Heart right ventricle (tissue), 16 donors: Measurements from ENCODE around the gene PUDP. TPM values are rescaled to one million over a fixed set of nuclear protein-coding genes. Genes with fewer than 3 reads are reported as not detected.
A peak's percentile ranks its signal among the peaks of the same experiment; 100 is the strongest.

Source experiments
- ATAC-seq, 8 donors: fragments of 200-7000 bp; cut with Tn5 transposase; one replicate each; pipeline ENCODE4 v1.9.1; 2020; ENCODE audit warnings: mild to moderate bottlenecking in 8 of 8, moderate library complexity in 8 of 8, moderate number of reproducible peaks in 1 of 8
- DNase-seq, 2 donors: peaks; one replicate each; pipeline ENCODE4 v3.0.0-alpha.2; 2020
- H3K27ac ChIP-seq, 10 donors: fragments of 200-600 bp; sonication (generic) in 2 of 10; one replicate each; pipeline versions ENCODE4 v1.5.0 to v1.8.0; 2020 to 2022; ENCODE audit warnings: mild to moderate bottlenecking in 3 of 10
- H3K27me3 ChIP-seq, 7 donors: fragments of 200-600 bp; one replicate each; pipeline ENCODE4 v1.8.0; 2021 to 2022; ENCODE audit warnings: mild to moderate bottlenecking in 2 of 7
- H3K36me3 ChIP-seq, 9 donors: fragments of 200-600 bp; sonication (generic) in 1 of 9; one replicate each; pipeline versions ENCODE4 v1.5.0 to v1.8.0; 2020 to 2022; ENCODE audit warnings: mild to moderate bottlenecking in 2 of 9
- H3K4me1 ChIP-seq, 9 donors: fragments of 200-600 bp; sonication (generic) in 1 of 9; one replicate each; pipeline versions ENCODE4 v1.5.0 to v1.8.0; 2020 to 2022; ENCODE audit warnings: mild to moderate bottlenecking in 4 of 9
- H3K4me3 ChIP-seq, 10 donors: fragments of 200-600 bp; sonication (generic) in 2 of 10; one replicate each; pipeline versions ENCODE4 v1.5.0 to v1.8.0; 2020 to 2022; ENCODE audit warnings: mild to moderate bottlenecking in 7 of 10, moderate library complexity in 2 of 10
- H3K9me3 ChIP-seq, 11 donors: fragments of 200-600 bp in 10 of 11; sonication (generic) in 2 of 11; one replicate each; pipeline versions ENCODE4 v1.5.0 to v1.8.0; 2013 to 2022; ENCODE audit warnings: mild to moderate bottlenecking in 2 of 11, control low read depth in 1 of 11, moderate library complexity in 1 of 11
- WGBS, 2 donors: extraction: QIAGEN DNeasy Blood & Tissue Kit; methylation state at CpG; one replicate each; pipeline ENCODE4 v1.1.7; 2013; ENCODE audit warnings: inconsistent platforms in 1 of 2; 5-methylcytosine and 5-hydroxymethylcytosine counted together
- intact Hi-C, 10 donors: fragments of 100-400 bp; cut with DNase I; formaldehyde crosslinking; loops; one replicate each; pipeline versions ENCODE4 v1.11.1 to v1.14.2; 2022
- polyA plus RNA-seq, 2 donors: library from polyadenylated mRNA; stranded (reverse); fragments of 200-250 nt; gene quantifications; one replicate each; pipeline ENCODE4 v1.2.3, GENCODE V29; 2013
- total RNA-seq, 10 donors: library from RNA; stranded (reverse); fragmentation: NEBNext Ultra II Directional in 3 of 10; extraction: Animal tissue kit (Norgen Biotek cat#: 25700) in 3 of 10; gene quantifications; one replicate each; pipeline versions ENCODE4 v1.2.1 to v1.2.4, GENCODE V29; 2021 to 2023
- TF ChIP-seq, protein P1 (sequence below), 9 donors: fragments of 200-600 bp; sonication (generic) in 2 of 9; IDR thresholded peaks; one replicate each; pipeline versions ENCODE4 v1.5.0 to v1.8.0; 2021 to 2022; ENCODE audit warnings: antibody characterized with exemption in 9 of 9, mild to moderate bottlenecking in 5 of 9, moderate library complexity in 1 of 9
- donor health status: Arrhythmogenic right ventricular cardiomyopathy.
- donor health status: ischemic (EF 13 %, LVEDD 7.1; RV severe dilation, severe dysfunction).
- donor health status: healthy with polysubstance abuse.
- donor health status: DM: no; HTN: yes; CAD: no.
- donor health status: DM: no; HTN: no; CAD: no.
- donor health status: ischemic (EF 25% LVEDD 6.9; RV normal size, moderate dysfunction).
- donor health status: ischemic (EF 25% LVEDD 5.7; RV mildly dilated, moderate dysfunction).
- donor health status: healthy.
- donor health status: DM: yes; HTN: yes; CAD: no.
- donor health status: Ischemic cardiomyopathy.
- donor health status: ischemic (EF 35%, LVEDD 5.7; RV mildly dilated, moderate dysfunction).
- donor health status: nonischemic (EF 11% LVEDD 7.7; RV severe dilation, severe dysfunction).
- donor health status: DM: yes; HTN: yes; CAD: no.
- donor health status: PGD.
- donor health status: ischemic (EF 29% LVEDD 5.4; RV normal size, mild dysfunction).
- donor health status: nonischemic (EF 23%, LVEDD 6.1; RV moderate dilation, normal function).

PUDP gene
- total and polyA plus RNA-seq, 12 donors = 9.1 to 27.0 (median 21.0) TPM

DNA sequence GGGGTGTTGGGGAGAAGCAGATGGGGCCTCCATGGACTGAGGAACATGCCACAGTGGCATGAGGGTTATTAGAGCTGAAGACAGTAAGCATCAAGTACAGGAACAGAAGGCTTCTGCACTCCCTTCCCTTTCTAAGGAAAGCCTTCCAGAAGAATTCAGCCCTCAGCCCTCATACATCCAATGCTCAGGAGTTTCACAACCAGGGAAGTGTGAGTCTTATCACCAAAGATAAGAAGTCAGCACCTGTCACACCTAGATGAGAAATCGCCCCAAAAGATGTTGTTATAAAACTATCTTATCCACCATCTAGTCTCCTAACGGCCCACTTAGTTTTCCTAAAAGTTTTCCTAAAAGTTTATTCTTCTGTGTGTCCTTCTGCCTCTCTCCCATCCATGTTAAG is 78.4 kb downstream of the PUDP start:
- Histone ChIP-seq H3K4me3 (no peak overlapping the region), H3K36me3 (peaks cover 0 to 8% (median 0%) of the 10 kb centered on the region in 9 donors), H3K27ac (no peak overlapping the region), H3K9me3 (no peaks in the 10 kb centered on the region), H3K4me1 (no peaks in the 10 kb centered on the region), H3K27me3 (no peaks in the 10 kb centered on the region)
- ATAC-seq (no peak), DNase-seq (no peak)
- intact Hi-C loops = no loop called here
- TF ChIP-seq, protein P1, sequence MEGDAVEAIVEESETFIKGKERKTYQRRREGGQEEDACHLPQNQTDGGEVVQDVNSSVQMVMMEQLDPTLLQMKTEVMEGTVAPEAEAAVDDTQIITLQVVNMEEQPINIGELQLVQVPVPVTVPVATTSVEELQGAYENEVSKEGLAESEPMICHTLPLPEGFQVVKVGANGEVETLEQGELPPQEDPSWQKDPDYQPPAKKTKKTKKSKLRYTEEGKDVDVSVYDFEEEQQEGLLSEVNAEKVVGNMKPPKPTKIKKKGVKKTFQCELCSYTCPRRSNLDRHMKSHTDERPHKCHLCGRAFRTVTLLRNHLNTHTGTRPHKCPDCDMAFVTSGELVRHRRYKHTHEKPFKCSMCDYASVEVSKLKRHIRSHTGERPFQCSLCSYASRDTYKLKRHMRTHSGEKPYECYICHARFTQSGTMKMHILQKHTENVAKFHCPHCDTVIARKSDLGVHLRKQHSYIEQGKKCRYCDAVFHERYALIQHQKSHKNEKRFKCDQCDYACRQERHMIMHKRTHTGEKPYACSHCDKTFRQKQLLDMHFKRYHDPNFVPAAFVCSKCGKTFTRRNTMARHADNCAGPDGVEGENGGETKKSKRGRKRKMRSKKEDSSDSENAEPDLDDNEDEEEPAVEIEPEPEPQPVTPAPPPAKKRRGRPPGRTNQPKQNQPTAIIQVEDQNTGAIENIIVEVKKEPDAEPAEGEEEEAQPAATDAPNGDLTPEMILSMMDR (IDR thresholded peaks at IDR 0.05) = no peak
- 71 to 91% methylated on average over 2 of the region's 2 CpGs for WGBS, 2 donors

DNA sequence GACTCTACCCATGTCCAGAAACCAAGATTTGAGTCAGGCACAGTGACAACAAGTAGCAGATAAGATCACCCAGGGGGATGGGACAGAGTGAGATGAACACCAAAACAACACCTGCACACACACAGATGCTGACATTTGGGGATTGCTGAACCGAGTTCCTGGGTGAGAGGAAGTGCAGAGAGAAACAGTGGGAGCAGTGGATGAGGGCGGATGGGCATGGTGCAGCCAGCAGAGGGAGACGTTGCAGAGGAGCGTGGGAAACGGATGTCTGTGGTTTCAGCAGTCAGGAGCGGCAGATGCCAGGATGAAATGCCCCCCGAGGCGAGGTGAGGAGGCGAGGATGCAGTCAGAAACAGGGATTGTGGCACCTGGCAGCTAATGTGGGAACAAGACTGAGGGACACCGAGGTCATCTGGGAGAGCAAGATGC is 79.0 kb downstream of the PUDP start:
- TF ChIP-seq, protein P1 (IDR thresholded peaks at IDR 0.05) = peak in 6 of 9 donors; percentile 14 to 38 (median 25)
- intact Hi-C loops = no loop called here
- ATAC-seq = no peak
- 58% methylated on average over 10 of the region's 10 CpGs for WGBS, 2 donors
- peak in 1 of 2 donors; percentile 13 for DNase-seq
- H3K9me3 ChIP-seq = no peaks in the 10 kb centered on the region
- H3K4me3 ChIP-seq = no peak overlapping the region
- H3K27me3 ChIP-seq = no peaks in the 10 kb centered on the region
- no peak overlapping the region for H3K27ac ChIP-seq
- no peaks in the 10 kb centered on the region for H3K4me1 ChIP-seq
- peaks cover 0 to 8% (median 0%) of the 10 kb centered on the region in 9 donors for H3K36me3 ChIP-seq

DNA sequence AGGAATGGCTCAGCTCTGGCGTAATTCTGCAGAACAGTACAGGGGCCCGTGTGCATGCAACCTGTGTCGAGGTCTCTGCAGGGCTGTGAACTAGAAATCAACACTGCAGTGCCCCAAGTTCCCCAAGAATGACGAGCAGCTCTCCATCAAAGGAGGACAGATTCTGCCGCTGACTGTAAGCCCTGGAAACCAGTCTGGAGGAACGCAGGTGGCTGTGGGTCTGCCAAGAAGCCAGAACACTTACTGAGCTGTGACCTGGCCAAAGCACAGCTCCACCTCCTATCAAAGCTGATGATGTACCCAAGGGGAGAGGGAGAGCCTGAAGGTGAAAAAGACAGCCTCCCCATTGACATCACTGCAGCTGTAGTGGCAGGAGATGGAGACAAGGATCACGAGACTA is 80.7 kb downstream of the PUDP start:
- TF ChIP-seq, protein P1 (IDR thresholded peaks at IDR 0.05) = no peak
- Histone ChIP-seq H3K4me3 (no peak overlapping the region), H3K27ac (no peak overlapping the region), H3K9me3 (no peaks in the 10 kb centered on the region), H3K27me3 (no peaks in the 10 kb centered on the region), H3K4me1 (no peaks in the 10 kb centered on the region), H3K36me3 (no peaks in the 10 kb centered on the region)
- DNase-seq (no peak), ATAC-seq (no peak)
- intact Hi-C loops = no loop called here
- WGBS, 2 donors = 84 to 85% methylated on average over 7 of the region's 7 CpGs

DNA sequence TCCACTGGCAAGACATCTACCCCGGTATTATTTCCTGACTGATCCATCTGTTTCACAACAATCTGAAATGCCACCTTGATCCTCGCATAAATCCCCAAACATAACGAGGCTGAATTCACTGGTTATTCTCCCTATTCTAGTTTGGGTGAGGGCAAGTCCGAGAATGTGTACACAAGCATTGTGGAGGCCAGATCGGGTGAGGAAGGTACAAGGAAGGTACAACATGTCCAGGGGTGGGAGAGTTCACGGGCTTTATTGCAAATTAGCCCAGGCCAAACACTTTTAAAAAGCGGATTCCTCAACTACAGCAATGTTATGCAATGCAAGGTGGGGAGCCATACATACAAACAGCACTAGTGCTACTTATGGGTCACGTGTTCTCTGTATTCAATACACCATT is 82.5 kb downstream of the PUDP start:
- WGBS, 2 donors = 95 to 97% methylated on average over 8 of the region's 8 CpGs

More for the DNA sequence above, 82.5 kb downstream of the PUDP start:
- H3K4me3 ChIP-seq = no peak overlapping the region
- DNase-seq (no peak), ATAC-seq (no peak)
- no peaks in the 10 kb centered on the region for H3K27me3 ChIP-seq
- no peak overlapping the region for H3K27ac ChIP-seq
- H3K4me1 ChIP-seq = no peaks in the 10 kb centered on the region
- peaks cover 0 to 3% (median 0%) of the 10 kb centered on the region in 9 donors for H3K36me3 ChIP-seq
- TF ChIP-seq, protein P1 (IDR thresholded peaks at IDR 0.05) = no peak
- intact Hi-C loops = no loop called here
- no peaks in the 10 kb centered on the region for H3K9me3 ChIP-seq
